ENCODE measurements around the gene KLK12. TPM values are rescaled to one million over a fixed set of nuclear protein-coding genes. Genes with fewer than 3 reads are reported as not detected.

KLK12 gene
- total and polyA plus RNA-seq, 2 donors (not counting 1 experiment from before 2014, with no cell fraction given), result not detected

- Histone ChIP-seq H3K4me1 (ENCODE audit: control insufficient read depth in 2 of 2, insufficient read depth in 2 of 2, low read length in 2 of 2) (no peaks in the 10 kb centered on the region), H3K79me2 (ENCODE audit: control insufficient read depth, insufficient read depth, low read length) (no peaks in the 10 kb centered on the region), H3K9me3 (ENCODE audit: control extremely low read depth in 1 of 3, control insufficient read depth in 2 of 3, insufficient read depth in 1 of 3, low read length in 2 of 3) (peaks cover 0 to 6% (median 0%) of the 10 kb centered on the region in 3 donors), H4K20me1 (ENCODE audit: control insufficient read depth, insufficient read depth, low read length, poor library complexity, severe bottlenecking) (no peaks in the 10 kb centered on the region), H3K4me2 (replicated peaks; ENCODE audit: low read depth, low read length, poor library complexity, severe bottlenecking) (no peak overlapping the region), H3K27ac (ENCODE audit: low read length in 2 of 2) (no peak overlapping the region), H2AFZ (ENCODE audit: insufficient read depth, low read depth, low read length, poor library complexity, severe bottlenecking) (no peak overlapping the region), H3K27me3 (replicated peaks in 1 of 4; ENCODE audit: control extremely low read depth in 1 of 4, control insufficient read depth in 3 of 4, insufficient read depth in 4 of 4, low read length in 3 of 4) (peaks cover 0 to 12% (median 7%) of the 10 kb centered on the region in 4 experiments), H3K36me3 (replicated peaks in 1 of 2; ENCODE audit: control extremely low read depth in 1 of 2, control insufficient read depth in 1 of 2, extremely low read depth in 1 of 2, insufficient read depth in 2 of 2, low read length in 1 of 2) (no peaks in the 10 kb centered on the region), H3K4me3 (ENCODE audit: control extremely low read depth in 1 of 5, extremely low read depth in 1 of 5, insufficient read depth in 1 of 5, low read depth in 2 of 5, low read length in 4 of 5) (no peak overlapping the region), H3K9ac (ENCODE audit: low read length) (no peak overlapping the region)
- Mint-ChIP-seq H3K4me3 (no peak overlapping the region), H3K9me3 (ENCODE audit: insufficient read depth) (peaks cover 5% of the 10 kb centered on the region), H3K27ac (no peak overlapping the region), H3K27me3 (peaks cover 35% of the 10 kb centered on the region), H3K4me1 (no peaks in the 10 kb centered on the region)
- no peak for ATAC-seq (ENCODE audit: low read depth)
- TF ChIP-seq, protein P1, sequence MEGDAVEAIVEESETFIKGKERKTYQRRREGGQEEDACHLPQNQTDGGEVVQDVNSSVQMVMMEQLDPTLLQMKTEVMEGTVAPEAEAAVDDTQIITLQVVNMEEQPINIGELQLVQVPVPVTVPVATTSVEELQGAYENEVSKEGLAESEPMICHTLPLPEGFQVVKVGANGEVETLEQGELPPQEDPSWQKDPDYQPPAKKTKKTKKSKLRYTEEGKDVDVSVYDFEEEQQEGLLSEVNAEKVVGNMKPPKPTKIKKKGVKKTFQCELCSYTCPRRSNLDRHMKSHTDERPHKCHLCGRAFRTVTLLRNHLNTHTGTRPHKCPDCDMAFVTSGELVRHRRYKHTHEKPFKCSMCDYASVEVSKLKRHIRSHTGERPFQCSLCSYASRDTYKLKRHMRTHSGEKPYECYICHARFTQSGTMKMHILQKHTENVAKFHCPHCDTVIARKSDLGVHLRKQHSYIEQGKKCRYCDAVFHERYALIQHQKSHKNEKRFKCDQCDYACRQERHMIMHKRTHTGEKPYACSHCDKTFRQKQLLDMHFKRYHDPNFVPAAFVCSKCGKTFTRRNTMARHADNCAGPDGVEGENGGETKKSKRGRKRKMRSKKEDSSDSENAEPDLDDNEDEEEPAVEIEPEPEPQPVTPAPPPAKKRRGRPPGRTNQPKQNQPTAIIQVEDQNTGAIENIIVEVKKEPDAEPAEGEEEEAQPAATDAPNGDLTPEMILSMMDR (IDR thresholded peaks at IDR 0.05), result no peak
- no peak for TF ChIP-seq EZH2 (IDR thresholded peaks at IDR 0.05; ENCODE audit: borderline replicate concordance, insufficient read depth, low read depth, low read length, poor library complexity, severe bottlenecking)
- CTCF ChIA-PET, result no interaction called here
- POLR2A ChIA-PET, result no interaction called here
- intact Hi-C loops (cut with micrococcal nuclease), result no loop called here
- no peak for DNase-seq
- no CpG with 5 or more reads among the region's 5 CpGs for WGBS (ENCODE audit: insufficient coverage)
These were observed 35.7 kb upstream of the KLK12 start for GRCh38 chr19:51070334-51071094.
